DND-41 (cell line): ENCODE measurements around the gene EFCAB13.

Source experiments
- ATAC-seq: fragments of 200-7000 bp; cut with Tn5 transposase; 3 replicates; pipeline ENCODE4 v1.9.1; 2021; ENCODE audit warnings: low read depth; ENCODE audit not compliant: insufficient read depth
- DNase-seq: peaks from one replicate; pipeline ENCODE4 v3.0.0-alpha.2; 2020
- H2AFZ ChIP-seq: 2 replicates; pipeline ENCODE4 v1.6.0; 2012; ENCODE audit warnings: low read depth, low read length
- H3K27ac ChIP-seq: 2 replicates; pipeline ENCODE4 v1.5.1; 2012; ENCODE audit warnings: low read length, inconsistent platforms
- H3K27me3 ChIP-seq: fragments of 200-600 bp; sonication (generic); 2 replicates; pipeline ENCODE4 v1.6.0; 2012; ENCODE audit warnings: low read length, mild to moderate bottlenecking, inconsistent platforms; ENCODE audit not compliant: insufficient read depth, poor library complexity
- H3K36me3 ChIP-seq: 2 replicates; pipeline ENCODE4 v1.5.1; 2012; ENCODE audit warnings: low read length, inconsistent platforms; ENCODE audit not compliant: insufficient read depth
- H3K4me1 ChIP-seq: 2 replicates; pipeline ENCODE4 v1.5.1; 2012; ENCODE audit warnings: mild to moderate bottlenecking, low read length; ENCODE audit not compliant: insufficient read depth
- H3K4me2 ChIP-seq: 2 replicates; pipeline ENCODE4 v1.6.0; 2012; ENCODE audit warnings: mild to moderate bottlenecking, moderate library complexity, low read length, inconsistent platforms; ENCODE audit not compliant: insufficient read depth
- H3K4me3 ChIP-seq, 2 experiments: fragments of 200-600 bp in 1 of 2; shearing (Covaris generic) in 1 of 2; 2 replicates each; pipeline ENCODE4 v1.5.1; 2012 to 2016; ENCODE audit warnings: inconsistent platforms in 2 of 2, low read length in 2 of 2, mild to moderate bottlenecking in 2 of 2, low read depth in 1 of 2, moderate library complexity in 1 of 2
- H3K79me2 ChIP-seq: 2 replicates; pipeline ENCODE4 v1.6.0; 2012; ENCODE audit warnings: low read length, inconsistent platforms; ENCODE audit not compliant: insufficient read depth
- H3K9ac ChIP-seq: 2 replicates; pipeline ENCODE4 v1.6.0; 2012; ENCODE audit warnings: low read depth, mild to moderate bottlenecking, inconsistent platforms, low read length, moderate library complexity
- H3K9me3 ChIP-seq: 2 replicates; pipeline ENCODE4 v1.5.1; 2012; ENCODE audit warnings: low read length, moderate library complexity, mild to moderate bottlenecking, inconsistent platforms; ENCODE audit not compliant: insufficient read depth, severe bottlenecking
- H4K20me1 ChIP-seq: 2 replicates; pipeline ENCODE4 v1.6.0; 2012; ENCODE audit warnings: low read length; ENCODE audit not compliant: insufficient read depth
- CTCF ChIP-seq: IDR thresholded peaks from 2 replicates; pipeline ENCODE4 v1.5.1; 2012; ENCODE audit warnings: borderline replicate concordance, low read length, moderate library complexity, mild to moderate bottlenecking; ENCODE audit not compliant: poor library complexity, severe bottlenecking; ENCODE audit errors: extremely low read depth
- EZH2 ChIP-seq: IDR thresholded peaks from 3 replicates; pipeline ENCODE4 v1.6.1; 2012; ENCODE audit warnings: borderline replicate concordance, low read depth, mild to moderate bottlenecking, moderate library complexity, low read length, inconsistent platforms; ENCODE audit not compliant: severe bottlenecking

The EFCAB13 gene

GRCh38 chr17:47315451-47316266 lies 8.1 kb upstream of the EFCAB13 start:
- Histone ChIP-seq H3K36me3 (no peaks in the 10 kb centered on the region), H3K27me3 (no peaks in the 10 kb centered on the region), H3K4me3 (no peak overlapping the region), H3K4me2 (no peak overlapping the region), H4K20me1 (no peaks in the 10 kb centered on the region), H3K9me3 (no peaks in the 10 kb centered on the region), H3K9ac (no peak overlapping the region), H2AFZ (no peak overlapping the region), H3K4me1 (no peaks in the 10 kb centered on the region), H3K27ac (no peak overlapping the region), H3K79me2 (no peaks in the 10 kb centered on the region)
- DNase-seq (peak; percentile 44), ATAC-seq (peak; percentile 73)
- TF ChIP-seq EZH2 (no peak), CTCF (peak; percentile 91)

- no peaks in the 10 kb centered on the region for H3K36me3 ChIP-seq
- H3K4me2 ChIP-seq, result no peak overlapping the region
- H3K79me2 ChIP-seq, result no peaks in the 10 kb centered on the region
- no peak overlapping the region for H3K4me3 ChIP-seq
- H2AFZ ChIP-seq, result no peak overlapping the region
- no peaks in the 10 kb centered on the region for H4K20me1 ChIP-seq
- peaks cover 3% of the 10 kb centered on the region for H3K9me3 ChIP-seq
- ATAC-seq, result no peak
- no peak for DNase-seq
- no peak overlapping the region for H3K27ac ChIP-seq
- TF ChIP-seq EZH2 (no peak), CTCF (no peak)
- H3K4me1 ChIP-seq, result no peaks in the 10 kb centered on the region
- no peaks in the 10 kb centered on the region for H3K27me3 ChIP-seq
- H3K9ac ChIP-seq, result no peak overlapping the region
These were observed 7.4 kb upstream of the EFCAB13 start for GRCh38 chr17:47316311-47316710.

- H3K27me3 ChIP-seq, result no peaks in the 10 kb centered on the region
- DNase-seq, result no peak
- no peak overlapping the region for H3K4me3 ChIP-seq
- no peak overlapping the region for H2AFZ ChIP-seq
- no peaks in the 10 kb centered on the region for H4K20me1 ChIP-seq
- no peak overlapping the region for H3K4me2 ChIP-seq
- H3K36me3 ChIP-seq, result no peaks in the 10 kb centered on the region
- TF ChIP-seq EZH2 (no peak), CTCF (no peak)
- H3K27ac ChIP-seq, result no peak overlapping the region
- no peak overlapping the region for H3K9ac ChIP-seq
- no peak for ATAC-seq
- H3K9me3 ChIP-seq, result peaks cover 3% of the 10 kb centered on the region
- H3K4me1 ChIP-seq, result no peaks in the 10 kb centered on the region
- no peaks in the 10 kb centered on the region for H3K79me2 ChIP-seq
These were observed 6.6 kb upstream of the EFCAB13 start for GRCh38 chr17:47317119-47317518.
